ENCODE results near the gene ZNRF4. TPM values are rescaled to one million over a fixed set of nuclear protein-coding genes. Genes with fewer than 3 reads are reported as not detected.

Gene ZNRF4
- total RNA-seq, 2 experiments from 2014 or later: not detected

DNA sequence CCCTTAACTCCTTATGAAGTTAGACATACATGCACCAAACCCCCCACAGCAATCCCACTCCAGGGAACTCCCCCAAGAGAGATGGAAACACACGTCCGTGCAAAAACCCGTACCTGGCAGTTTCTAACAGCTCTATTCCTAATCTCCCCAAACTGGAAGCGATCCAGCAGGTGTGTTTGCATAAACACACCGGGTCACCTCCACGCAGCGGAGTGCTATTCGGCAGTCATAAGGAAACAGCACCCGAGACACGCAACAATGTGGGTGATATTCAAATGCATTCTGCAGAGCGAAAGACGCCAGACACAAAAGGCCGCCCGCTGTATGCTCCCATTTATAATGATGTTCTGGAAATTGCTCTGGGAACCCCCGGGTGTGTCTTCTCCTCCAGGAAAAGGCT, 6.8 kb upstream of the ZNRF4 start:
- POLR2A ChIA-PET: no interaction called here
- Mint-ChIP-seq H3K27ac (no peak overlapping the region), H3K4me1 (no peaks in the 10 kb centered on the region), H3K9me3 (no peaks in the 10 kb centered on the region), H3K27me3 (no peaks in the 10 kb centered on the region), H3K36me3 (ENCODE audit: low read depth) (no peaks in the 10 kb centered on the region), H3K4me3 (no peak overlapping the region)
- no peak for DNase-seq
- CTCF ChIA-PET: no interaction called here

DNA sequence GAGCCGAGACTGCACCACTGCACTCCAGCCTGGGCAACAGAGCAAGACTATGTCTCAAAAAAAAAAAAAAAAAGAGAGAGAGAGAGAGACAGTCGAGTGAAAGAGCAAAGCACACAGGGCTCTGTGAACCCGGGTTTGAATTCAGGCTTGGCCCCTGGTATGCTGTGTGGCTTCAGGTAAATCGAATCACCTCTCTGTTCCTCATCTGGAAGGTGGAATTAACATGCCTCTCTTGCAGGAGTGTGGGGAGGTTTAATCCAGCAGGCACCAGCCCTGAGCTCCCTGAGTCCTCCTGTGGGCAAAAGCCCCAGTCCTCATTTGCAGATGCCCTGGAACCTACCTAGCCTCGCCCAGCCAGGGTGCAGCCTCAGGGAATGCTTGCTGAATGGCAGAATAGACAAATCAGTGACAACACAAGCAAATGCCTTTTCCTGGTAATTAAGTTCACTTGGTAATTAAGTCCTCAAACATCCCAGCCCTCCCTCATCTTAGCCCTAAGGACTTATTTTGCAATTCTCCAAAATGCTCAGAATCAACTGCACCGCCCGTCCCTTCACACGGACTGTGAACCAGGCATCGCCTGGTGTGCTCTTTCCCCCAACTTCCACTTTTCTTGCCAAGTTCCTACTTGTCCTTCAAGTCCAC, 4.6 kb upstream of the ZNRF4 start:
- H3K4me3 Mint-ChIP-seq: no peak overlapping the region
- no peaks in the 10 kb centered on the region for H3K36me3 Mint-ChIP-seq (ENCODE audit: low read depth)
- CTCF ChIA-PET: no interaction called here
- no peaks in the 10 kb centered on the region for H3K9me3 Mint-ChIP-seq
- POLR2A ChIA-PET: no interaction called here
- DNase-seq: no peak
- no peak overlapping the region for H3K27ac Mint-ChIP-seq
- H3K27me3 Mint-ChIP-seq: no peaks in the 10 kb centered on the region
- no peaks in the 10 kb centered on the region for H3K4me1 Mint-ChIP-seq

DNA sequence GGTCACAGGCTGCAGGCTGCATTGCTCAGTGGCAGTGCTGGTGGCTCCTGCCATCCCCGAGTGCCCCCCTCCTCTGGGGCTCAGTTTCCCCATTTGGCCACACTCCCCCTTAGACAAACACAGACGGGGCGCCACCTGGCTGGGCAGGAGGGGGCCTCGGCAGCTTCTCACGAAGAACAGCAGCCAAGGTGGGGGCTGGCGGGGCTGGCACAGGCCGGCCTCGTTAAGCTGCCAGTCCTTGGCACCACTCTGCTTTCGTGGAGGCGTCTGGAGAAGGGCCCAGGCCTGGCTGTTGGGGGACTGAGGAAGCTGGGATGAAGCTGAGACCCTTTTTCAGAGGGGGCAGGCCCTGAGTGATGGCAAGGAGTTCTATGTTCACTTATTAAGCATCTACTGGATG, 3.7 kb upstream of the ZNRF4 start:
- Mint-ChIP-seq H3K36me3 (ENCODE audit: low read depth) (no peaks in the 10 kb centered on the region), H3K4me1 (no peaks in the 10 kb centered on the region), H3K27ac (no peak overlapping the region), H3K4me3 (no peak overlapping the region), H3K9me3 (no peaks in the 10 kb centered on the region), H3K27me3 (no peaks in the 10 kb centered on the region)
- POLR2A ChIA-PET: no interaction called here
- CTCF ChIA-PET: no interaction called here
- DNase-seq: no peak

DNA sequence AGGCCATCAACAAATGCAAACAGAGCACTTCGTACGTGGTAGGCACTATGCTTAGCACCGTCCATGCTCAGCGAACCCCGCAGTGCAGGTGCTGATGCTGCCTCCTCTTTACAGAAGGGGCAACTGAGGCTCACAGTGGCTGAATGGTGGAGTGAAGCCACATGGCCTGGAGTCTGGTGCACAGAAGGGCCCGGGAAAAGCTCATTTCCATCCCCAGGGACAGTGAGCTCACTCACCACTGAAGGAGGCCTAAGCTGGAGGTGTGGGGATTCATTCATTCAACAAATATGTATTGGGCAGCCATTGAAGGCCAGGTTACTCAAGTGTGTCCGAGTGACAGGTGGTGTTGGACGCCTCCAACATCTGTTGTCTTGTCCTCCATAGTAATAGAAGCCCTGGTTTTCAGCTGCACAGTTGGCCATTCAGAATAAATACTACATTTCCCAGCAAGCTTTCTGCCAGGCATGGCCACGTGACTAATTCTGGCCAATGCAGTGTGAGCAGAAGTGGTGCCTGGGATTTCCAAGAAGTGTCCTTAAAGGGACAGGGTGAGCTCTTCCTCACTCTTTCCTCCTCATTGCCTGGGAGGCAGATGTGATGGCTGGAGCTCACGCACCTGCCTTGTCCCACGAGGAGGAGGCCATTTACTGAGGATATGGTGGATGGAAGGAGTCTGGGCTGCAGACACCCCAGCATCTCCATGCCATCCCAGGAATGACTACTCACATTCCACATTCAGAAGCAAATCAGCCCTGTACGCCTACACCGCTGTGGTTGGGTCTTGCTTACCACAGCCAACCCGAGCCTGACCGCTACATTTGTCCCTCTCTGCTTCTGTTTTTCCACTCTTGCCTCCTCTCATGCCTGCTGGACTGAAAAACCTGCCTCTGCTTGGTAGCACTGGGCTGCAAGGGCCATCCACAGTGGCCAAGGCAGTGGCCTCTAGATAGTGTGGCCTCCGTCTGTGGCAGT, 2.3 kb upstream of the ZNRF4 start:
- ChIA-PET POLR2A (no interaction called here), CTCF (no interaction called here)
- Mint-ChIP-seq H3K27ac (no peak overlapping the region), H3K27me3 (no peaks in the 10 kb centered on the region), H3K4me3 (no peak overlapping the region), H3K9me3 (no peaks in the 10 kb centered on the region), H3K4me1 (no peaks in the 10 kb centered on the region), H3K36me3 (ENCODE audit: low read depth) (no peaks in the 10 kb centered on the region)
- no peak for DNase-seq

DNA sequence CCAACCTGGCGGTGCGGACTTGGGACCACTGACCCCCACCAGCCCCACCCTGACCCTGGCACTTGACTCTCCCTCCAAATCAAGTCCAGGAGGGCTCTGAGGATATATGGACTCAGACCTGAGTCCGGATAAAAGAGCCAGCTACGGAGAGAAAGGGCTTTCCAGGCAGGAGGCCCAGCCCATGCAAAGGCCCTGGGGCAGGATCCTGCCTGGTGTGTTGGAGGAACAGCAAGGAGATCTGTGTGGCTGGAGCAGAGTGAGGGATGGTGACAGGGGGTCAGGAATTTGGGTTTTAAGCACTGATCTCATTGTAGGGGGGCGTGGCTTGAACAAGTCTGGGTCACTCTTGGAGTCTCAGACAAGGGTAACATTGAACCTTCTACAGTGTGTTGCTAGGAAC, 474 bp upstream of the ZNRF4 start:
- CTCF ChIA-PET: no interaction called here
- Mint-ChIP-seq H3K4me3 (no peak overlapping the region), H3K9me3 (no peaks in the 10 kb centered on the region)

DNA sequence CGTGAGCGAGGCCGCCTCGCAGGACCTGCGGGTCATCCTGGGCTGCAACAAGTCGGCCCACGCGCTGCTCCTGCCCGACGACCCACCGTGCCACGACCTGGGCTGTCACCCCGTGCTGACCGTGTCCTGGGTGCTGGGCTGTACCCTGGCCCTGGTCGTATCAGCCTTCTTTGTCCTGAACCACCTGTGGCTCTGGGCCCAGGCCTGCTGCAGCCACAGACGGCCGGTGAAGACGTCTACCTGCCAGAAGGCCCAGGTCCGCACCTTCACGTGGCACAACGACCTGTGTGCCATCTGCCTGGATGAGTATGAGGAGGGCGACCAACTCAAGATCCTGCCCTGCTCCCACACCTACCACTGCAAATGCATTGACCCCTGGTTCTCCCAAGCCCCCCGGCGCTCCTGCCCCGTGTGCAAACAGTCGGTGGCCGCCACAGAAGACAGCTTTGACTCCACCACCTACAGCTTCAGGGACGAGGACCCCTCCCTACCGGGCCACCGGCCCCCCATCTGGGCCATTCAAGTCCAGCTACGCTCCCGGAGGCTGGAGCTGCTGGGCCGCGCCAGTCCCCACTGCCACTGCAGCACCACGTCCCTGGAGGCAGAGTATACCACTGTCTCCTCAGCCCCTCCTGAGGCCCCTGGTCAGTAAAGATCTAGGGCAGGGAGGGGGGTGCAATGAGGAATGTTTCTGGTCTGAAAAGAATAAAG, 1.1 kb downstream of the ZNRF4 start:
- ChIA-PET CTCF (no interaction called here), POLR2A (no interaction called here)
- Mint-ChIP-seq H3K36me3 (ENCODE audit: low read depth) (no peaks in the 10 kb centered on the region), H3K4me3 (no peak overlapping the region), H3K27ac (no peak overlapping the region), H3K4me1 (no peaks in the 10 kb centered on the region), H3K27me3 (no peaks in the 10 kb centered on the region), H3K9me3 (peaks cover 1% of the 10 kb centered on the region)
- no peak for DNase-seq

More for the DNA sequence above, 474 bp upstream of the ZNRF4 start:
- Mint-ChIP-seq H3K27me3 (no peaks in the 10 kb centered on the region), H3K36me3 (ENCODE audit: low read depth) (no peaks in the 10 kb centered on the region), H3K4me1 (no peaks in the 10 kb centered on the region), H3K27ac (no peak overlapping the region)
- DNase-seq: no peak
- POLR2A ChIA-PET: no interaction called here

DNA sequence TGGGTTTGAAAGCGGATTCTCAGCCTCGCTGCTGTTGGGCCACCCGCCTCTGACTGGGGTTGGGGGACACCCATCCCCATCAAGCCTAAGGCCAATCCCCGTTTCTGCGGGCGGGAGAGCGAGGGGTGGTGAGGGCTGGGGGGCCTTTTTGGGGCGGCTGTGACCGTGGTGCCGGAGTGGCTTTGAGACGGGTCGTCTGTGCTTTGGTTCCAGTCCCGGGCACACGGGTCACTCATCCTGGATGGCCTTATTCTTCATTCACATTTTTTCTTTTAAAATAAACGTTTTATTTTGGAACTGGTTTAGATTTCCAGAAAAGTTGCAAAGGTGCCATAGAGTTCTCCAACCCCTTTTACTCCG, 1.6 kb downstream of the ZNRF4 start:
- POLR2A ChIA-PET: no interaction called here
- CTCF ChIA-PET: no interaction called here
- no peak overlapping the region for H3K27ac Mint-ChIP-seq
- H3K4me3 Mint-ChIP-seq: no peak overlapping the region
- H3K27me3 Mint-ChIP-seq: no peaks in the 10 kb centered on the region
- no peak for DNase-seq
- peaks cover 3% of the 10 kb centered on the region for H3K9me3 Mint-ChIP-seq
- no peaks in the 10 kb centered on the region for H3K36me3 Mint-ChIP-seq (ENCODE audit: low read depth)
- H3K4me1 Mint-ChIP-seq: no peaks in the 10 kb centered on the region

DNA sequence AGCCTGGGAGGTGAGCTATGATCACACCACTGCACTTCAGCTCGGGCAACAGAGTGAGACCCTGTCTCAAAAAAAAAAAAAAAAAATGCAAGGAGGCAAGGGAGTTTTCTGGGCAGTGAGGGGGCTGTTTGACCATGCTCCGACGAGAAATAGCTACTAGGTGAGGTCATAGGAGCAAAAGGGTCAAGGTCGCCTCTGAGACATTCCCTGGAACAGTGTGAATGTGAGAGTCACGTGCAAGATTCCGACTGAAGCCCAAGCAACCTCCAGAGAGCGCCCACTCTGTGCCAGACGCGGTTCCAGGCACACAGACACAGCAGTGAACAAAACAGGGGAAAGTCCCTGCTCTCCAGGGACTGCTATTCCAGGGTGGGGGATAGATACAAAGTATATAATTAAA, 2.5 kb downstream of the ZNRF4 start:
- Mint-ChIP-seq H3K4me1 (no peaks in the 10 kb centered on the region), H3K36me3 (ENCODE audit: low read depth) (no peaks in the 10 kb centered on the region), H3K4me3 (no peak overlapping the region), H3K9me3 (peaks cover 3% of the 10 kb centered on the region), H3K27ac (no peak overlapping the region), H3K27me3 (no peaks in the 10 kb centered on the region)
- CTCF ChIA-PET: no interaction called here
- no peak for DNase-seq
- POLR2A ChIA-PET: no interaction called here

DNA sequence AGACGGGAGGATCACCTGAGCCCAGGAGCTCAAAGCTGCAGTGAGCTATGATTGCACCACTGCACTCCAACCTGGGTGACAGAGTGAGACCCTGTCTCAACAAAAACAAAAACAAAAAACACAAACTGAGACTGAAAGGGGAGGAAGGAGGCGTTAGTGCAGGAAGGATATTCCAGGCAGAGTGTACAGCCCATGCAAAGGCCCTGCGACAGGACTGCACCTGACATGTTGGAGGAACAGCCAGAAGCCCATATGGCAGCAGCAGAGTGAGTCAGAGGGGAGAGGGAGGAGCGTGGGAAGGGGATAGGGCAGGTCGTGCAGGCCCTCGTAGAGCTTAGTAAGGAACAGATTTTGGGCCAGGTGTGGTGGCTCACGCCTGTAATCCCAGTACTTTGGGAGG, 3.2 kb downstream of the ZNRF4 start:
- H3K4me3 Mint-ChIP-seq: no peak overlapping the region
- H3K27ac Mint-ChIP-seq: no peak overlapping the region
- H3K36me3 Mint-ChIP-seq (ENCODE audit: low read depth): no peaks in the 10 kb centered on the region
- H3K27me3 Mint-ChIP-seq: no peaks in the 10 kb centered on the region
- no peaks in the 10 kb centered on the region for H3K4me1 Mint-ChIP-seq
- POLR2A ChIA-PET: no interaction called here
- CTCF ChIA-PET: no interaction called here
- DNase-seq: no peak
- peaks cover 3% of the 10 kb centered on the region for H3K9me3 Mint-ChIP-seq

DNA sequence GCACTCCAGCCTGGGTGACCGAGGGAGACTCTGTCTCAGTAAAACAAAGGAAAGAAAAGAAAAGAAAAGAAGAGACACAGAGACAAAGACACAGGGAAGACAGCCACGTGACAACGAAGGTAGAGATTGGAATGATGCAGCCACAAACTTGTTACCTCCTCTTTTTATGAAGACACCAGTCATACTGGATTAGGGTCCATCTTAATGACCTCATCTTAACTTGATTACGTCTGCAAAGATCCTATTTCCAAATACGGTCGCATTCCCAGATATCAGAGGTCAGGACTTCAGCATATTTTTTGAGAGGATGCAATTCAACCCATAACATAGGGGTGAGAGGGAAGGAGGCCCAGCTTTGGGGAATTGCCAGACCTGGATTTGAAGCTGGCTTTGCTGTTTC, 4.1 kb downstream of the ZNRF4 start:
- DNase-seq: no peak
- ChIA-PET POLR2A (no interaction called here), CTCF (no interaction called here)
- no peaks in the 10 kb centered on the region for H3K4me1 Mint-ChIP-seq
- peaks cover 3% of the 10 kb centered on the region for H3K9me3 Mint-ChIP-seq
- H3K36me3 Mint-ChIP-seq (ENCODE audit: low read depth): no peaks in the 10 kb centered on the region
- no peak overlapping the region for H3K27ac Mint-ChIP-seq
- H3K4me3 Mint-ChIP-seq: no peak overlapping the region
- H3K27me3 Mint-ChIP-seq: no peaks in the 10 kb centered on the region

DNA sequence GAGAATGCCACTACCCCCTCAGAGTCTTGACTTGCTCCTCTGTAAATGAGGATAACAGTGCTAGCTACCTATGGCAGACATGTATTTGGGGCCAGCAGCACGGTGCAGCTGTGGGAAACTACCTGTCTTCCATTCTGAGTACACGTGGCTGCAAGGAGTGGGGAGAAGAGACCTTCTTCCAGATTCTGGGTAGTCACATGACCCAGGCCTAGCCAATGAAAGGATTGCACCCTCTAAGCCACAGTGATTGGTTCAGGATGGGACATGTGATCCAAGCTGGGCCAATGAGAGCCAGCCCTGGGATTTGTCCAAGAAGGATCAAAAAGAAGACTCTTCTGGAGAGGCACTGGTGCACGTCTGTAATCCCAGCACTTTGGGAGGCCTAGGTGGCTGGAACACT, 5.5 kb downstream of the ZNRF4 start:
- no peak for DNase-seq
- no peaks in the 10 kb centered on the region for H3K27me3 Mint-ChIP-seq
- H3K4me3 Mint-ChIP-seq: no peak overlapping the region
- CTCF ChIA-PET: no interaction called here
- peaks cover 3% of the 10 kb centered on the region for H3K9me3 Mint-ChIP-seq
- POLR2A ChIA-PET: no interaction called here
- no peaks in the 10 kb centered on the region for H3K4me1 Mint-ChIP-seq
- no peaks in the 10 kb centered on the region for H3K36me3 Mint-ChIP-seq (ENCODE audit: low read depth)
- H3K27ac Mint-ChIP-seq: no peak overlapping the region

DNA sequence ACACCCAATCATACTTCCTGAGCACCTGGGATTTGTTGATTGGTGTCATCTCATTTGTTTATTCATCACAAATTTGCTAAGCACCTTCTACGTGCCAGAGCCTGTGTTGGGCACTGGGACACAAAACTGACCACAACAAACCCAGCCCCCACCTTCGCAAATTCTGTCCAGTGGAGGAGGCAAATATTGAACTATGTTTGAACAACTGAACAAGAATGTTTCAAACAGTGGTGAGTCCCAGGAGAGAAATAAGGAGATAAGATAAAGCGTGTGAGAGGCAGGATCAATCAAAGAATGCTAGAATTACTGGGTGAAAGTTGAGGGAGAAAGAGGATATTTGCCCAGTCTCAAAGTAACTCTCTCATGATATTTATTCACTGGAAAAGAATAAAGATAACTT, 8.7 kb downstream of the ZNRF4 start:
- ChIA-PET POLR2A (no interaction called here), CTCF (no interaction called here)
- no peaks in the 10 kb centered on the region for H3K4me1 Mint-ChIP-seq

DNA sequence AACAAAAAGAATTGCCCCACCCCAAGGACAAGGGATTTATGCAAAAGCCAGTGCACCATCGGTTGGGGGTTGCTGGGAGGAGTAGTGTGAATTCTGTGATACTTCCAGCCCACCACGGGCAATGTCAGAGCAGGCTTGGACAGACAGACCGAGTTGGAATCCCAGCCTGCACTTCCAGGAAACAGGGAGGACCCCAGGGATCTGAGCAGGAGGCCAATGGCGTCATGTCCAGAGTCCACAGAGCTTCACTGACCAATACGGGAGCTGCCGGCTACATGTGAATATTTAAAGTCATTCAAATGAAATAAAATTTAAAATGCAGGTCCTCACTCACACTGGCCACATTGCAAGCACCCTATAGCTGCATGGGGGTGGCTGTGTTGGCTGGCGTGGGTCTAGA, 10.9 kb downstream of the ZNRF4 start:
- Mint-ChIP-seq H3K4me1 (no peaks in the 10 kb centered on the region), H3K27me3 (no peaks in the 10 kb centered on the region), H3K9me3 (peaks cover 3% of the 10 kb centered on the region), H3K27ac (no peak overlapping the region), H3K4me3 (no peak overlapping the region), H3K36me3 (ENCODE audit: low read depth) (no peaks in the 10 kb centered on the region)
- no peak for DNase-seq
- CTCF ChIA-PET: no interaction called here
- POLR2A ChIA-PET: no interaction called here

More for the DNA sequence above, 8.7 kb downstream of the ZNRF4 start:
- no peak for DNase-seq
- Mint-ChIP-seq H3K36me3 (ENCODE audit: low read depth) (no peaks in the 10 kb centered on the region), H3K9me3 (peaks cover 3% of the 10 kb centered on the region), H3K27me3 (no peaks in the 10 kb centered on the region), H3K27ac (no peak overlapping the region), H3K4me3 (no peak overlapping the region)
